Right ventricle myocardium superior (tissue), 1 donor: ENCODE data around the gene ACTG2. TPM values are rescaled to one million over a fixed set of nuclear protein-coding genes. Genes with fewer than 3 reads are reported as not detected.
A peak's percentile ranks its signal among the peaks of the same experiment; 100 is the strongest.

ENCODE experiments used
- ATAC-seq: fragments of 200-7000 bp; cut with Tn5 transposase; one replicate; pipeline ENCODE4 v1.9.1; 2020; ENCODE audit warnings: mild to moderate bottlenecking; ENCODE audit not compliant: poor library complexity
- DNase-seq: peaks from one replicate; pipeline ENCODE4 v3.0.0-alpha.2; 2020
- intact Hi-C: fragments of 100-400 bp; cut with DNase I; formaldehyde crosslinking; loops from one replicate; pipeline ENCODE4 v1.11.2; 2022
- total RNA-seq: library from RNA; stranded (reverse); fragmentation: NEBNext Ultra II Directional; extraction: Animal tissue kit (Norgen Biotek cat#: 25700); gene quantifications from one replicate; pipeline ENCODE4 v1.2.1, GENCODE V29; 2021
- donor health status: DM: no; HTN: yes; CAD: no; lungs with severe emphysema.

Gene ACTG2
- total RNA-seq, 1 donor from 2014 or later = 1.7 TPM

GRCh38 chr2:73908689-73909652 lies 16.2 kb downstream of the ACTG2 start:
- no peak for ATAC-seq
- intact Hi-C loops = no loop called here
- DNase-seq = no peak

GRCh38 chr2:73910873-73911547 lies 18.2 kb downstream of the ACTG2 start:
- no peak for ATAC-seq
- intact Hi-C loops = no loop called here
- no peak for DNase-seq

- no peak for ATAC-seq
- intact Hi-C loops = no loop called here
- no peak for DNase-seq
These were observed 18.9 kb downstream of the ACTG2 start for GRCh38 chr2:73911548-73912208.

GRCh38 chr2:73913414-73914054 lies 20.7 kb downstream of the ACTG2 start:
- ATAC-seq (no peak), DNase-seq (no peak)
- intact Hi-C loops = no loop called here

GRCh38 chr2:73914667-73915066 lies 21.9 kb downstream of the ACTG2 start:
- intact Hi-C loops = no loop called here
- ATAC-seq (no peak), DNase-seq (no peak)

GRCh38 chr2:73915437-73915993 lies 22.7 kb downstream of the ACTG2 start:
- intact Hi-C loops = no loop called here
- no peak for DNase-seq
- ATAC-seq = no peak

- ATAC-seq = no peak
- no peak for DNase-seq
- intact Hi-C loops = no loop called here
These were observed 23.9 kb downstream of the ACTG2 start for GRCh38 chr2:73916666-73917065.

- intact Hi-C loops = no loop called here
- ATAC-seq (no peak), DNase-seq (no peak)
These were observed 24.5 kb downstream of the ACTG2 start for GRCh38 chr2:73917296-73917695.

- intact Hi-C loops = no loop called here
- DNase-seq (no peak), ATAC-seq (no peak)
These were observed 24.9 kb downstream of the ACTG2 start for GRCh38 chr2:73917696-73918207.

- intact Hi-C loops = no loop called here
- DNase-seq (no peak), ATAC-seq (no peak)
These were observed 26.0 kb downstream of the ACTG2 start for GRCh38 chr2:73918856-73919255.

GRCh38 chr2:73919596-73920228 lies 26.9 kb downstream of the ACTG2 start:
- ATAC-seq = no peak
- intact Hi-C loops = no loop called here
- DNase-seq = no peak

- peak; percentile 48 for DNase-seq
- intact Hi-C loops = no loop called here
- ATAC-seq = peak; percentile 49
These were observed 28.1 kb downstream of the ACTG2 start for GRCh38 chr2:73920577-73921545.

GRCh38 chr2:73921581-73921980 lies 28.8 kb downstream of the ACTG2 start:
- ATAC-seq (no peak), DNase-seq (no peak)
- intact Hi-C loops = no loop called here

GRCh38 chr2:73922681-73923080 lies 29.9 kb downstream of the ACTG2 start:
- ATAC-seq (no peak), DNase-seq (no peak)
- intact Hi-C loops = no loop called here

GRCh38 chr2:73925033-73925704 lies 32.4 kb downstream of the ACTG2 start:
- DNase-seq (no peak), ATAC-seq (no peak)
- intact Hi-C loops = no loop called here

- ATAC-seq (no peak), DNase-seq (no peak)
- intact Hi-C loops = no loop called here
These were observed 33.2 kb downstream of the ACTG2 start for GRCh38 chr2:73925853-73926492.
